Measurements from ENCODE around the gene C1orf198. TPM values are rescaled to one million over a fixed set of nuclear protein-coding genes. Genes with fewer than 3 reads are reported as not detected.

C1orf198 gene
- total RNA-seq, 2 experiments from 2014 or later = 4.7 to 4.9 TPM

- Mint-ChIP-seq H3K4me1 (ENCODE audit: low read depth) (no peaks in the 10 kb centered on the region), H3K4me3 (no peak overlapping the region), H3K36me3 (ENCODE audit: low read depth) (peaks cover 13% of the 10 kb centered on the region), H3K27ac (no peak overlapping the region), H3K27me3 (ENCODE audit: low read depth) (peaks cover 10% of the 10 kb centered on the region), H3K9me3 (peaks cover 3% of the 10 kb centered on the region)
- intact Hi-C loops (cut with micrococcal nuclease) = no loop called here
- DNase-seq = no peak
- CTCF ChIA-PET = no interaction called here
Observed at GRCh38 chr1:230836793-230837192, 31.5 kb downstream of the C1orf198 start.

GRCh38 chr1:230836347-230836746, 32.0 kb downstream of the C1orf198 start:
- Mint-ChIP-seq H3K9me3 (peaks cover 5% of the 10 kb centered on the region), H3K4me3 (no peak overlapping the region), H3K27me3 (ENCODE audit: low read depth) (peaks cover 10% of the 10 kb centered on the region), H3K4me1 (ENCODE audit: low read depth) (no peaks in the 10 kb centered on the region), H3K27ac (no peak overlapping the region), H3K36me3 (ENCODE audit: low read depth) (peaks cover 13% of the 10 kb centered on the region)
- intact Hi-C loops (cut with micrococcal nuclease) = no loop called here
- DNase-seq = no peak
- CTCF ChIA-PET = no interaction called here

- no peaks in the 10 kb centered on the region for H3K4me1 Mint-ChIP-seq (ENCODE audit: low read depth)
- no peak for DNase-seq
- peaks cover 7% of the 10 kb centered on the region for H3K9me3 Mint-ChIP-seq
- H3K27me3 Mint-ChIP-seq (ENCODE audit: low read depth) = peaks cover 10% of the 10 kb centered on the region
- CTCF ChIA-PET = no interaction called here
- no peak overlapping the region for H3K4me3 Mint-ChIP-seq
- H3K36me3 Mint-ChIP-seq (ENCODE audit: low read depth) = peaks cover 12% of the 10 kb centered on the region
- intact Hi-C loops (cut with micrococcal nuclease) = no loop called here
- no peak overlapping the region for H3K27ac Mint-ChIP-seq
Observed at GRCh38 chr1:230834292-230834691, 34.0 kb downstream of the C1orf198 start.

- Mint-ChIP-seq H3K9me3 (peaks cover 7% of the 10 kb centered on the region), H3K27ac (no peak overlapping the region), H3K4me1 (ENCODE audit: low read depth) (no peaks in the 10 kb centered on the region), H3K27me3 (ENCODE audit: low read depth) (peaks cover 10% of the 10 kb centered on the region), H3K4me3 (no peak overlapping the region), H3K36me3 (ENCODE audit: low read depth) (peaks cover 6% of the 10 kb centered on the region)
- intact Hi-C loops (cut with micrococcal nuclease) = no loop called here
- no peak for DNase-seq
- CTCF ChIA-PET = no interaction called here
Observed at GRCh38 chr1:230833511-230833910, 34.8 kb downstream of the C1orf198 start.

GRCh38 chr1:230832476-230832875, 35.8 kb downstream of the C1orf198 start:
- intact Hi-C loops (cut with micrococcal nuclease) = no loop called here
- no peak overlapping the region for H3K27ac Mint-ChIP-seq
- H3K36me3 Mint-ChIP-seq (ENCODE audit: low read depth) = peaks cover 2% of the 10 kb centered on the region
- CTCF ChIA-PET = no interaction called here
- H3K4me3 Mint-ChIP-seq = no peak overlapping the region
- peaks cover 7% of the 10 kb centered on the region for H3K9me3 Mint-ChIP-seq
- H3K27me3 Mint-ChIP-seq (ENCODE audit: low read depth) = peaks cover 10% of the 10 kb centered on the region
- no peaks in the 10 kb centered on the region for H3K4me1 Mint-ChIP-seq (ENCODE audit: low read depth)
- no peak for DNase-seq

GRCh38 chr1:230831771-230832170, 36.5 kb downstream of the C1orf198 start:
- H3K9me3 Mint-ChIP-seq = peaks cover 7% of the 10 kb centered on the region
- CTCF ChIA-PET = no interaction called here
- no peak for DNase-seq
- H3K4me1 Mint-ChIP-seq (ENCODE audit: low read depth) = no peaks in the 10 kb centered on the region
- peaks cover 10% of the 10 kb centered on the region for H3K27me3 Mint-ChIP-seq (ENCODE audit: low read depth)
- no peak overlapping the region for H3K27ac Mint-ChIP-seq
- intact Hi-C loops (cut with micrococcal nuclease) = no loop called here
- H3K36me3 Mint-ChIP-seq (ENCODE audit: low read depth) = no peaks in the 10 kb centered on the region
- no peak overlapping the region for H3K4me3 Mint-ChIP-seq

GRCh38 chr1:230828421-230828820, 39.9 kb downstream of the C1orf198 start:
- intact Hi-C loops (cut with micrococcal nuclease) = no loop called here
- Mint-ChIP-seq H3K9me3 (peaks cover 7% of the 10 kb centered on the region), H3K4me3 (no peak overlapping the region), H3K27ac (no peak overlapping the region), H3K27me3 (ENCODE audit: low read depth) (peaks cover 9% of the 10 kb centered on the region), H3K36me3 (ENCODE audit: low read depth) (no peaks in the 10 kb centered on the region), H3K4me1 (ENCODE audit: low read depth) (no peaks in the 10 kb centered on the region)
- CTCF ChIA-PET = no interaction called here
- DNase-seq = no peak

GRCh38 chr1:230827801-230828200, 40.5 kb downstream of the C1orf198 start:
- H3K27ac Mint-ChIP-seq = no peak overlapping the region
- no peak overlapping the region for H3K4me3 Mint-ChIP-seq
- no peaks in the 10 kb centered on the region for H3K36me3 Mint-ChIP-seq (ENCODE audit: low read depth)
- DNase-seq = no peak
- intact Hi-C loops (cut with micrococcal nuclease) = no loop called here
- H3K4me1 Mint-ChIP-seq (ENCODE audit: low read depth) = no peaks in the 10 kb centered on the region
- CTCF ChIA-PET = no interaction called here
- peaks cover 6% of the 10 kb centered on the region for H3K27me3 Mint-ChIP-seq (ENCODE audit: low read depth)
- H3K9me3 Mint-ChIP-seq = peaks cover 7% of the 10 kb centered on the region

- intact Hi-C loops (cut with micrococcal nuclease) = no loop called here
- H3K27ac Mint-ChIP-seq = no peak overlapping the region
- no peak for DNase-seq
- no peaks in the 10 kb centered on the region for H3K4me1 Mint-ChIP-seq (ENCODE audit: low read depth)
- no peak overlapping the region for H3K4me3 Mint-ChIP-seq
- CTCF ChIA-PET = no interaction called here
- H3K9me3 Mint-ChIP-seq = peaks cover 7% of the 10 kb centered on the region
- H3K36me3 Mint-ChIP-seq (ENCODE audit: low read depth) = no peaks in the 10 kb centered on the region
- peaks cover 6% of the 10 kb centered on the region for H3K27me3 Mint-ChIP-seq (ENCODE audit: low read depth)
Observed at GRCh38 chr1:230827081-230827681, 41.1 kb downstream of the C1orf198 start.

GRCh38 chr1:230826166-230826875, 42.0 kb downstream of the C1orf198 start:
- intact Hi-C loops (cut with micrococcal nuclease) = no loop called here

GRCh38 chr1:230825761-230826160, 42.6 kb downstream of the C1orf198 start:
- H3K9me3 Mint-ChIP-seq = no peaks in the 10 kb centered on the region
- CTCF ChIA-PET = no interaction called here
- no peak for DNase-seq
- no peak overlapping the region for H3K4me3 Mint-ChIP-seq
- intact Hi-C loops (cut with micrococcal nuclease) = no loop called here
- H3K27ac Mint-ChIP-seq = no peak overlapping the region
- H3K4me1 Mint-ChIP-seq (ENCODE audit: low read depth) = no peaks in the 10 kb centered on the region
- H3K27me3 Mint-ChIP-seq (ENCODE audit: low read depth) = peaks cover 3% of the 10 kb centered on the region
- no peaks in the 10 kb centered on the region for H3K36me3 Mint-ChIP-seq (ENCODE audit: low read depth)

More at GRCh38 chr1:230826166-230826875, 42.0 kb downstream of the C1orf198 start:
- Mint-ChIP-seq H3K27me3 (ENCODE audit: low read depth) (peaks cover 3% of the 10 kb centered on the region), H3K4me3 (no peak overlapping the region), H3K4me1 (ENCODE audit: low read depth) (no peaks in the 10 kb centered on the region), H3K36me3 (ENCODE audit: low read depth) (no peaks in the 10 kb centered on the region), H3K9me3 (peaks cover 2% of the 10 kb centered on the region), H3K27ac (no peak overlapping the region)
- DNase-seq = no peak
- CTCF ChIA-PET = no interaction called here

GRCh38 chr1:230824919-230825721, 43.2 kb downstream of the C1orf198 start:
- no peak for DNase-seq
- intact Hi-C loops (cut with micrococcal nuclease) = no loop called here
- no peaks in the 10 kb centered on the region for H3K4me1 Mint-ChIP-seq (ENCODE audit: low read depth)
- no peak overlapping the region for H3K4me3 Mint-ChIP-seq
- H3K27me3 Mint-ChIP-seq (ENCODE audit: low read depth) = peaks cover 3% of the 10 kb centered on the region
- no peaks in the 10 kb centered on the region for H3K36me3 Mint-ChIP-seq (ENCODE audit: low read depth)
- CTCF ChIA-PET = no interaction called here
- no peaks in the 10 kb centered on the region for H3K9me3 Mint-ChIP-seq
- no peak overlapping the region for H3K27ac Mint-ChIP-seq

GRCh38 chr1:230824551-230824918, 43.8 kb downstream of the C1orf198 start:
- no peaks in the 10 kb centered on the region for H3K9me3 Mint-ChIP-seq
- no peaks in the 10 kb centered on the region for H3K4me1 Mint-ChIP-seq (ENCODE audit: low read depth)
- CTCF ChIA-PET = no interaction called here
- no peak overlapping the region for H3K27ac Mint-ChIP-seq
- no peaks in the 10 kb centered on the region for H3K36me3 Mint-ChIP-seq (ENCODE audit: low read depth)
- DNase-seq = no peak
- H3K4me3 Mint-ChIP-seq = no peak overlapping the region
- peaks cover 3% of the 10 kb centered on the region for H3K27me3 Mint-ChIP-seq (ENCODE audit: low read depth)
- intact Hi-C loops (cut with micrococcal nuclease) = no loop called here
